HG03025 (cell line): Measurements from ENCODE around the gene ISL2.

Source experiments
- ATAC-seq: cut with Tn5 transposase; IDR thresholded peaks from one replicate; pipeline ENCODE4 v1.9.1; 2021; ENCODE audit warnings: mild to moderate bottlenecking, moderate library complexity; ENCODE audit not compliant: unreplicated experiment, low FRiP score

Gene ISL2

GRCh38 chr15:76368122-76368621 is 31.6 kb downstream of the ISL2 start:
- ATAC-seq = no peak

GRCh38 chr15:76376029-76376428 is 39.5 kb downstream of the ISL2 start:
- ATAC-seq = no peak

DNA sequence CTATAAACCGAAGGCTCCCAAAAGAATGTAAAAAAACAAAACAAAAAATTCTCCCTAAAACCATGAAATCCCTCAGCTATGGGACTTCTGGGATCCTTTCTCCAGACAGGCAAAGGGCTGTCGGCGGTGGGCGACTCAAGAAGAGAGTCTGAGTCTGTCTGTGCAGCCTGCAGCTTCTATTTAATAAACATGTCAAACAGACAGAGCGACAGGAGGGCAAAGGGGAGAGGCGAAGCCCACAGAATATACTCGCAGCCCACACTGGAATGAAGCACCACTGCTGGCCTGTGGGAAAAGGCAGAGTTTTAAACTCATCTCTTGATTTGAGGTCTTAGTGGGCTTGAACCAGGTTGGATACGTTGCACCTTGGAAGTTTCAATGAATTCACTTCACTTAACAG is 40.2 kb downstream of the ISL2 start:
- ATAC-seq = no peak

- no peak for ATAC-seq
Observed at GRCh38 chr15:76377217-76377616, 40.6 kb downstream of the ISL2 start.

GRCh38 chr15:76377751-76378150 is 41.2 kb downstream of the ISL2 start:
- no peak for ATAC-seq

GRCh38 chr15:76378691-76379090 is 42.1 kb downstream of the ISL2 start:
- no peak for ATAC-seq

GRCh38 chr15:76380249-76380648 is 43.7 kb downstream of the ISL2 start:
- ATAC-seq = no peak

DNA sequence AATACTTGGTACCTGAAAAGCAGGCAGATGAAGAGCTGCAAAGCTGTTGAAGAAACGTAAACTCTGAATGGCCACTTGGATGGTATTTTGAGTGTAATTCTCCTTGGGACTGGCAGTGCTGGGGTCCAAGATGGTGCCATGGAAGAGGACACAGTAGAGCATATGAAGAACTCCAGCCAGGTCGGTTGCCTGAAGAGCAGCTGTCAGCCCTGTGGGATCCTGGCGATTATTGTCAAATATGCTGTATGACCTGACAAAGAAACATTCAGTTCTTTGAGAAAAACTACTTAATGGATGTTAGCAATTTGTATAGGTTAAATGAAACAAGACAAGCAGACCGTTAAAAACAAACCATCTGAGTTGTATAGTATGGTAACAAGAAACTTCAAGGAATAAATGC is 44.8 kb downstream of the ISL2 start:
- ATAC-seq = no peak

GRCh38 chr15:76382987-76383728 is 46.6 kb downstream of the ISL2 start:
- ATAC-seq = no peak

DNA sequence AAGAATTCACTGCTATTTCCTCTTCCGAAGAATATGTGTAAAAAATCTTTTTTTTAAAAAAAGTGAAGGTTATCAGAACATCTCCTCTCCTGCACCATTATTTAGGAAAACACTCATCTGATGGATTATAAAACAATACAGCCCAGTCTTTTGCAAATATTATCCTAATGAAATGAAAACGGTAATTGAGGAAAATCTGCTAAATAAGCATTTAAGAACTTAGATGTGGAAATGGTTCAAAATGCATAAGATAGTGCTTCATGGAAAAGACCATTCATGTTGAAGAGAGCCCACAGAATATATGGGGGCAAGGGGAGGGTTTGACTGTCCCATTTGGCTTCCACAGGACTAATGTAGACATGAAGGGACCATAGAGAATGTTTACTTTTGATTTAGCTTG is 47.8 kb downstream of the ISL2 start:
- ATAC-seq = no peak

GRCh38 chr15:76386178-76386577 is 49.6 kb downstream of the ISL2 start:
- ATAC-seq = no peak

DNA sequence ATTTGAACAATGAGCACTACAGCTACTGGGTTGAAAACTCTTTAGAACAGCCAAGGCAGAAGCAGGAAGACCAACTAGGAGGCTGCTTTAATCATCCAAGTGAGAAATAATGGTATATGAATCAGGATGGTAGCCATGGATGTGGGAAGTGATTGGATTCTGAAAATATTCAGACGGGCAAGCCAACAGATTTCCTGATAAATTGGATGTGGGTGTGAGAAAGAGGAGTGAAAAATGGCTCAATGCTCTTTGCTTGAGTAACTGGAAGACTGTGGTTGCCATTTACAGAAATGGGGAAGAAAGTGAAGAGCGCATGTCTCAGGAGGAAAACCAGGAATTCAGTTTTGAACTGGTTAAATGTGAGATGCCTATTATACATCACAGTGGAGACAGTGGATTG is 50.4 kb downstream of the ISL2 start:
- no peak for ATAC-seq

DNA sequence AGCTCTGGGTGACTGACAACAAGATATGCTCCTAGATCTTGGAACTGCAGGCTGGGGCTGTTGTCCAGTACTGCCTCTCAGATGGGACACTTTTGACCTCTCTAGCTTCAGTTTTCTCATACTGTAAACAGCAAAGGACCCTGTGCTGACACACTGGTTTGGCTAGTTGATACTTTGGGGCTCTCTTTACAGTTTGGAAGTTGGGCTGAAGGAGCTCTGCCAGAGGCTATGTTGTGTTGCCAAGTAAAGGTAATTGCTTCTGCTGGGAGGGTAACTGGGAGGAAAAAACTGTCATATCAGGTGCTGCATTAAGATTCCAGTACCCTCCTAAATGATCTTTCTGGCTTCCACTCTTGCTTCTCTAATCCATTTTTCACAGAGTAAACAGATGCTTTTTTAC is 54.0 kb downstream of the ISL2 start:
- no peak for ATAC-seq

DNA sequence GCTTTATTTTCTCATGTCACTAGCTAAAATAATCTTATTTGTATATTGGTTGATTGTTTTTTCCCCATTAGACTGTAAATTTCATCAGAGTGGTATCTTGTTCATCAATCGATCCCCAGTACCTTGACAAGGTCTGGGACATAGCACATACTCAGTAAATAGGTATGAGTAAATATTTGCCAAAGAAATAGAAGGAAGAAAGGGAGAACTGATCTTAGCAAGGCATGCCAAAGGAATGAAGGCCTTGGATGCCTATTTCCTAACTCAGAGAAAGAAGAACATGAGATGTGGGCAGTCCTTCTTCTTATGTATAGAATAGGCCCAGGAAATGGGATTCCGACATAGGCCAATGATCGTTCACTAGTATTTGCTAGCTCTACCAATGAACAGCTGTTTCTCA is 54.7 kb downstream of the ISL2 start:
- no peak for ATAC-seq

- no peak for ATAC-seq
Observed at GRCh38 chr15:76391847-76392246, 55.3 kb downstream of the ISL2 start.
